Measurements from ENCODE around the gene HIP1R.

DNA sequence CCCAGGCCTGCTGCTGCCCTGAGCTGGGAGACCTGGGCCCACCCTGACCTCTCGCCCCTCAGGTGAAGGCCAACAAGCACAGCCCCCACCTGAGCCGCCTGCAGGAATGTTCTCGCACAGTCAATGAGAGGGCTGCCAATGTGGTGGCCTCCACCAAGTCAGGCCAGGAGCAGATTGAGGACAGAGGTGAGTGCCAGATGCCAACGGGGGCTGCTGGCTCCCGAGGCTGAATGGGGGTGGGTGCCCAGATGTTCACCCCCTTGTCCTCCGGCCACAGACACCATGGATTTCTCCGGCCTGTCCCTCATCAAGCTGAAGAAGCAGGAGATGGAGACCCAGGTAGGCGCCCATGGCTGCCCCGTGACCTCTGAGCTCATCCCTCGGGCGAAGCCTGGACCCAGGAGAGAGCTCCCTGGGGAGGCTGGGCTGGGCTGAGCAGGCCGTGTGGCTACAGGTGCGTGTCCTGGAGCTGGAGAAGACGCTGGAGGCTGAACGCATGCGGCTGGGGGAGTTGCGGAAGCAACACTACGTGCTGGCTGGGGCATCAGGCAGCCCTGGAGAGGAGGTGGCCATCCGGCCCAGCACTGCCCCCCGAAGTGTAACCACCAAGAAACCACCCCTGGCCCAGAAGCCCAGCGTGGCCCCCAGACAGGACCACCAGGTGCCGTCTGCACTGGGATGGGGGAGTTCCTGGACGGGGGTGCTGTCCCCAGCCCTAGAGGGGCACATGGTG, 25.8 kb downstream of the HIP1R start:
- TF ChIP-seq, protein P1, sequence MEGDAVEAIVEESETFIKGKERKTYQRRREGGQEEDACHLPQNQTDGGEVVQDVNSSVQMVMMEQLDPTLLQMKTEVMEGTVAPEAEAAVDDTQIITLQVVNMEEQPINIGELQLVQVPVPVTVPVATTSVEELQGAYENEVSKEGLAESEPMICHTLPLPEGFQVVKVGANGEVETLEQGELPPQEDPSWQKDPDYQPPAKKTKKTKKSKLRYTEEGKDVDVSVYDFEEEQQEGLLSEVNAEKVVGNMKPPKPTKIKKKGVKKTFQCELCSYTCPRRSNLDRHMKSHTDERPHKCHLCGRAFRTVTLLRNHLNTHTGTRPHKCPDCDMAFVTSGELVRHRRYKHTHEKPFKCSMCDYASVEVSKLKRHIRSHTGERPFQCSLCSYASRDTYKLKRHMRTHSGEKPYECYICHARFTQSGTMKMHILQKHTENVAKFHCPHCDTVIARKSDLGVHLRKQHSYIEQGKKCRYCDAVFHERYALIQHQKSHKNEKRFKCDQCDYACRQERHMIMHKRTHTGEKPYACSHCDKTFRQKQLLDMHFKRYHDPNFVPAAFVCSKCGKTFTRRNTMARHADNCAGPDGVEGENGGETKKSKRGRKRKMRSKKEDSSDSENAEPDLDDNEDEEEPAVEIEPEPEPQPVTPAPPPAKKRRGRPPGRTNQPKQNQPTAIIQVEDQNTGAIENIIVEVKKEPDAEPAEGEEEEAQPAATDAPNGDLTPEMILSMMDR (IDR thresholded peaks at IDR 0.05; ENCODE audit: insufficient read depth, low read depth, low read length), result no peak
- TF ChIP-seq EZH2 (IDR thresholded peaks at IDR 0.05; ENCODE audit: insufficient read depth, low read length), result no peak

Data from astrocyte (in vitro differentiated cells and primary cell).